ENCODE data around the gene NKX2-8. TPM values are rescaled to one million over a fixed set of nuclear protein-coding genes. Genes with fewer than 3 reads are reported as not detected.
"Not testable (repeated sequence)": the region's sequence is repeated elsewhere in the genome, so short reads cannot be mapped to it uniquely, and the experiment has no call there.

The NKX2-8 gene
- total RNA-seq, 3 donors from 2014 or later (not counting 1 experiment from before 2014, with no cell fraction given), result not detected

GRCh38 chr14:36550899-36551298 is 31.5 kb downstream of the NKX2-8 start:
- no peak overlapping the region for H3K27ac ChIP-seq (ENCODE audit: low read length)
- no peaks in the 10 kb centered on the region for H3K9me3 ChIP-seq (ENCODE audit: control insufficient read depth, insufficient read depth, low read length)
- no peaks in the 10 kb centered on the region for H3K9me3 Mint-ChIP-seq
- H3K4me1 ChIP-seq (ENCODE audit: control insufficient read depth, insufficient read depth, low read length), result no peaks in the 10 kb centered on the region
- DNase-seq, result no peak
- intact Hi-C loops (cut with micrococcal nuclease), result no loop called here
- H3K27ac Mint-ChIP-seq, result no peak overlapping the region
- H3K4me3 ChIP-seq (ENCODE audit: low read length), result no peak overlapping the region
- H3K4me3 Mint-ChIP-seq, result no peak overlapping the region
- H3K36me3 Mint-ChIP-seq, result no peaks in the 10 kb centered on the region
- no peaks in the 10 kb centered on the region for H3K4me1 Mint-ChIP-seq
- H3K27me3 ChIP-seq (ENCODE audit: control insufficient read depth, insufficient read depth, low read length), result no peaks in the 10 kb centered on the region
- H3K27me3 Mint-ChIP-seq (ENCODE audit: low read depth in 2 of 2), result no peaks in the 10 kb centered on the region
- ATAC-seq, result no peak
- H3K36me3 ChIP-seq (ENCODE audit: control insufficient read depth, insufficient read depth, low read length), result no peaks in the 10 kb centered on the region
- WGBS (ENCODE audit: insufficient coverage), result 22% methylated on average over 1 of the region's 1 CpG
- TF ChIP-seq CTCF (IDR thresholded peaks at IDR 0.05), result no peak

- H3K27ac ChIP-seq (ENCODE audit: low read length); H3K36me3 Mint-ChIP-seq; H3K27me3 ChIP-seq (ENCODE audit: control insufficient read depth, insufficient read depth, low read length); ATAC-seq; H3K9me3 Mint-ChIP-seq; H3K27ac Mint-ChIP-seq; H3K4me3 Mint-ChIP-seq; H3K9me3 ChIP-seq (ENCODE audit: control insufficient read depth, insufficient read depth, low read length); intact Hi-C loops (cut with micrococcal nuclease); H3K4me1 Mint-ChIP-seq; H3K4me3 ChIP-seq (ENCODE audit: low read length); DNase-seq; H3K4me1 ChIP-seq (ENCODE audit: control insufficient read depth, insufficient read depth, low read length); H3K36me3 ChIP-seq (ENCODE audit: control insufficient read depth, insufficient read depth, low read length); H3K27me3 Mint-ChIP-seq (ENCODE audit: low read depth in 2 of 2): not testable (repeated sequence)
- WGBS (ENCODE audit: insufficient coverage), result 95% methylated on average over 16 of the region's 16 CpGs
These were observed 38.1 kb downstream of the NKX2-8 start for GRCh38 chr14:36544280-36544679.

GRCh38 chr14:36538051-36538450 is 44.4 kb downstream of the NKX2-8 start:
- no peak overlapping the region for H3K4me3 Mint-ChIP-seq
- no peak overlapping the region for H3K27ac ChIP-seq (ENCODE audit: low read length)
- no peaks in the 10 kb centered on the region for H3K4me1 Mint-ChIP-seq
- peaks cover 3 to 8% of the 10 kb centered on the region in 2 donors for H3K9me3 Mint-ChIP-seq
- H3K27ac Mint-ChIP-seq, result no peak overlapping the region
- H3K36me3 ChIP-seq (ENCODE audit: control insufficient read depth, insufficient read depth, low read length), result no peaks in the 10 kb centered on the region
- no peaks in the 10 kb centered on the region for H3K9me3 ChIP-seq (ENCODE audit: control insufficient read depth, insufficient read depth, low read length)
- H3K27me3 ChIP-seq (ENCODE audit: control insufficient read depth, insufficient read depth, low read length), result no peaks in the 10 kb centered on the region
- no peak for TF ChIP-seq CTCF (IDR thresholded peaks at IDR 0.05)
- intact Hi-C loops (cut with micrococcal nuclease), result no loop called here
- 43% methylated on average over 1 of the region's 1 CpG for WGBS (ENCODE audit: insufficient coverage)
- no peak overlapping the region for H3K4me3 ChIP-seq (ENCODE audit: low read length)
- DNase-seq (no peak), ATAC-seq (no peak)
- H3K4me1 ChIP-seq (ENCODE audit: control insufficient read depth, insufficient read depth, low read length), result no peaks in the 10 kb centered on the region
- no peaks in the 10 kb centered on the region for H3K27me3 Mint-ChIP-seq (ENCODE audit: low read depth in 2 of 2)
- H3K36me3 Mint-ChIP-seq, result peaks cover 7% of the 10 kb centered on the region

Other genes with a start within 250 kb of the NKX2-8 start
- gene NKX2-1, start 62.4 kb downstream of the NKX2-8 start, total RNA-seq, result not detected
- not detected for gene PAX9, start 79.2 kb upstream of the NKX2-8 start, total RNA-seq

Measured in natural killer cell (primary cell).